Activated CD8-positive, alpha-beta memory T cell treated with anti-CD3 and anti-CD28 coated beads for 36 hours (primary cell): Measurements from ENCODE around the gene RALY. TPM values are rescaled to one million over a fixed set of nuclear protein-coding genes. Genes with fewer than 3 reads are reported as not detected.

Experiments used
- CTCF ChIA-PET: fragments of 350-600 bp; sonication (Branson Sonifier 250); formaldehyde crosslinking; loops from one replicate; lab custom pipeline; 2021; ENCODE audit warnings: antibody characterized with exemption; lab: Charles Lee
- POLR2A ChIA-PET: fragments of 350-600 bp; sonication (Branson Sonifier 250); formaldehyde crosslinking; loops from one replicate; lab custom pipeline; 2021; ENCODE audit warnings: antibody characterized with exemption; lab: Charles Lee
- total RNA-seq, 2 experiments: library from RNA; stranded (reverse); gene quantifications; one replicate each; pipeline ENCODE4 v1.2.3, GENCODE V29; 2021

The RALY gene
- total RNA-seq, 2 experiments from 2014 or later: 145 to 148 TPM

DNA sequence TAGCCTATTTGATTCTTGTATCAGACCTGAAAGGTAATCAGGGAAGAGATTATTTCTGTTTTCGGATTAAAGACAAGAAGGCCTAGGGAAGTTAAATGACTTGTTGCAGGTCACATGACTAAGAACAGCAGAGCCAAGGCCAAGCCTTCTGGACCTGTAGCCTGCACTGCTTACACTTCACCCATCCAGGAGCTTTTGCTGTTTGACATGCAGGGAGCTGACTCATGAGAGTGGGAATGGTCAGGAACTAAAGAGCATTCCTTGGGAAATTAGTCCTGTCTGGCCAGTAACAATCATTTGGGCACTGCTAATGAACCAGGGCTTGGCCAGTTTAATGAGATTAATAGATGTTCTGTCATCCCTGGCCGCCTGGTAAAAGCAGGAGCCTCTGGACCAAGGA lies 71.5 kb downstream of the RALY start:
- ChIA-PET CTCF (interaction anchor here (0.7 kb wide), 1 partner anchor 12 kb away, joined by 3 read pairs; no protein-coding TSS in a partner anchor), POLR2A (interaction anchor here (0.6 kb wide), 1 partner anchor 42 kb away, joined by 5 read pairs; no protein-coding TSS in a partner anchor)

DNA sequence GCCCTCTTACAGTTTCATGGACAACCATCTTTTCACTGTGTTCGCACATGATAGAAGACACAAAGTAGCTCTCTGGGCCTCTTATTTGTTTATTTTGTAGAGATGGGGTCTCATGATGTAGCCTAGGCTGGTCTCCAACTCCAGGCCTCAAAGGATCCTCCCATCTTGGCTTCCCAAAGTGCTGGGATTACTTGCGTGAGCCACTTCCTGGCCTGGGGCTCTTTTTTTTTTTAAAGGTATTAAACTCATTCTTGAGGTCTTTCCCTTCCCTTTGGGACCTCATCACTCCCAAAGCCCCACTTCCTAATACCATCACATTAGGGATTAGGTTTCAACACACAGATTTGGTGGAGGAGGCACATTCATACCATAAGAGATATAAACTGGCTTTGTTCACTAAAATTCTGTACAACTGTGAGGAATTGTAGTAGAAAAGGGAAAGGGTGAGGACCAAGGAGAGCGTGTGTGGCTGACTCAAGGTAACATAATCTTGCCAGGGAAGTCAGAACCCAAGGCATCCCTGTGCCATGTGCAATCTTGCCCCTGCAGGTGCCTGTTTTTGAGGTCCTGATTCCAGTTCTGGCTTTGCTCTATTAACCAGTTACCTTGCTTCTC lies 72.9 kb downstream of the RALY start:
- CTCF ChIA-PET: interaction anchor here (0.7 to 0.8 kb wide), 2 partner anchors 63 to 485 kb away, joined by 3 to 4 read pairs; no protein-coding TSS in a partner anchor
- POLR2A ChIA-PET: no interaction called here

DNA sequence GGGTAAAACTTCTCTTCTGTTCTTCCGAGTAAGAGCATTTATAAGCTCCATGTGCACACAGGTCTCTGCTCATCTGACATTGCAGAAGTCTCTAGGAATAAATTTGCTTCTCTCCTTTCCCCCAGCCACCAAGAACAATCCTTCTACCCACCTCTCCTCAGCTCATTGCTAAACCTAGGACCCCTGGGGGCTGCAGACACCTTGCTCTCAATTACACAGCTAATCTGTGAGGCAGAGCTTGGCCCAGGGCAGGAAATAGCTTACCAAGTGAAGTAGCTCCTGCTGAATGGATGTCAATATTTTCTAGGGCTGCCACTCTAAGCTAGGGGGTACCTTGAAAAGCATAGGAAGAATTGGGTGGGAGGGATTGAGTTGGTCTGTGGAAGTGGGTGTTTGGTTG lies 74.3 kb downstream of the RALY start:
- CTCF ChIA-PET: interaction anchor here (0.9 to 2.7 kb wide), 4 partner anchors 44 to 153 kb away, joined by 3 to 9 read pairs (median 6); partner anchors contain the start of gene EIF2S2
- POLR2A ChIA-PET: no interaction called here

DNA sequence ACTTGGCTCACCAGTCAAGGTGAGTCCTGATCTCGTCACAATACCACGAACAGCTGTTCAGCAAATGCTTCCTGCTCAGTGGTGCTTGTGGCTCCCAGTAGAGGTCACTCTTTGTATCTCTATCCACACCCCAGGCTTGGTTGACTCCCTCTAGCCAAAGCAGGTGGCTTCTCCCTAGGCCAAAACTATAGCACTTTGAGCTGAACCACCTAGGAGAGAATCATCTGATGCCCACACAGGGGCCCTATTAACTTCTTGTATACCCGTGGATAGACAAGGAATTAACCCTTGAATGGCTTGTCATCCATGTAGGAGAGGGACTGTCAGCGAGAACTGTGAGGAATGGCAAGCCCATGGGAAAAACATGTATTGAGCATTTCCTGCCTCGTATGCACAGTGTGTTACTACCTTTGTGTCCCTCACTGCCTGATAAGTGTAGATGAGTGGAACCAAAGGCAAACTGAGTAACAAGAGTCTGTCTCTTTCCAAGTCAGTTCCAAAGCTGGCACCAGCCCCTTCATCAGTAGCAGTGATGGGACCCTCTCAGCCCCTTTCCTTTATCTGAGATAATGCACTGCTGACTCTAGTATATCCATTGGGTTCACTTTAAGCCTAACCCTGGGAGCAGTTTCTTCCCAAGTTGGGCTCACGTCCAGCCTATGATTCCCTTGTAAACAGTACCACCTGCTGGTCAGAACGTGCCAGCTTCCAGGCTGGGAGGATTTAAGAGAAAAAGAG lies 75.8 kb downstream of the RALY start:
- ChIA-PET POLR2A (no interaction called here), CTCF (interaction anchor here (0.5 to 2.7 kb wide), 15 partner anchors 12 to 207 kb away, joined by 3 to 9 read pairs (median 3); partner anchors contain the start of genes EIF2S2 and RALY)

DNA sequence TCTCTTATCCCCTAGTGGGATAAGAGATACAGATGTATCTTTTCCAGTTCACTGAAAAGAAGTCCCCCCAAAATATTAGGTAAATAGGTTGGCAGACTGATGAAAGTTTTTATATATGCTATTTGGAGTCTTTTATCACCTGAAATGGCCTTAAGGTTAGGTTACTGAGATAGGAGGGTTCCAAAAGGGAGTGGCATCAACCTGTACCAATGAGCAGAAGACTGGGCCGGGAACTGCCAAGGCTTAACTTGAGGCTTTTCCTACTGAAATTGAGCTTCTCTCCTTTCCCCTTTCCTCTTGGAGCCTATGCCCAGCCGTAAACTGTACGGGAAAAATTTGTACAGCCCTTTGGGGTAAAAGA lies 76.3 kb downstream of the RALY start:
- CTCF ChIA-PET: interaction anchor here (1.0 to 2.7 kb wide), 9 partner anchors 19 to 207 kb away, joined by 3 to 9 read pairs (median 4); partner anchors contain the start of gene RALY

DNA sequence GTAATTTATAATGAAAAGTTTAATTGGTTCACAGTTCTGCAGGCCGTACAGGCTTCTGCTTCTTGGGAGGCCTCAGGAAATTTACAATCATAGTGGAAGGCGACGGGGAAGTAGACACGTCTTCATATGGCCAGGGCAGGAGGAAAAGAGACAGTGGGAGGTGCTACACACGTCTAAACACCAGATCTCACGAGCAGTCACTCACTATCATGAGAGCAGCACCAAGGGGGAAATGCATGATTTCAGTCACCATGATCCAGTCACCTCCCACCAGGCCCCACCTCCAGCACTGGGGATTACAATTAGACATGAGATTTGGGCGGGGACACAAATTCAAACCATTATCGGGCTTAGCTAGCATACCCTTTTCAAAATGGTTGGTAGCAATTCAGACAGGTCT lies 77.1 kb downstream of the RALY start:
- CTCF ChIA-PET: interaction anchor here (1.3 kb wide), 1 partner anchor 154 kb away, joined by 3 read pairs; no protein-coding TSS in a partner anchor
- POLR2A ChIA-PET: no interaction called here

More for the DNA sequence above, 76.3 kb downstream of the RALY start:
- POLR2A ChIA-PET: no interaction called here

DNA sequence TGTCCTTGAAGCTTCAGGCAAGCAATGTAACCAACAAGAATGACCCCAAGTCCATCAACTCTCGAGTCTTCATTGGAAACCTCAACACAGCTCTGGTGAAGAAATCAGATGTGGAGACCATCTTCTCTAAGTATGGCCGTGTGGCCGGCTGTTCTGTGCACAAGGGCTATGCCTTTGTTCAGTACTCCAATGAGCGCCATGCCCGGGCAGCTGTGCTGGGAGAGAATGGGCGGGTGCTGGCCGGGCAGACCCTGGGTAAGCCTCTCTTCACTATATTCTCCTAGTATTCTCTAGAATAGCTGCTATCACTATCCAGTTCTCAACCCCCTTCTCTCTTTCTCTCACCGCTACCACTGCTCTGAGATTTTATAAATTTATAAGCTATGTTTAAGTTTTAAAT lies 78.4 kb downstream of the RALY start:
- POLR2A ChIA-PET: no interaction called here
- CTCF ChIA-PET: interaction anchor here (1.0 kb wide), 1 partner anchor 156 kb away, joined by 3 read pairs; no protein-coding TSS in a partner anchor

DNA sequence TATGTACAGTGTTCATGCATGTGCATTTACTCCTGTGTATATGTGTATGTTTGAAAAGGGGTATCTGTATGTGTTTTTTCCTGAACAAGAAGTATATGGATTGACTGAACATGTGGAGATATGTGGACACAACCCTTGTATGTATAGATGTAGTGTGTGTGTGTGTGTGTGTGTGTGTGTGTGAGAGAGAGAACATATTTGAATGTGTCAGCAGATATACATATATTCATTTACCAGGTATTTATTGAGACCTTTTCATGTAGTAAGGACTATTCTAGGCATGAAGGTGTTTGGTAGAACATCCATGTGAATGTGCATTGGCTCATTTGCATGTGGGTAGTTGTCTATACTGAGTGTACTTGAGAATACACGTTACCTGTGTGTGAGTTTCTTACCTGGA lies 79.1 kb downstream of the RALY start:
- ChIA-PET CTCF (interaction anchor here (1.0 kb wide), 1 partner anchor 157 kb away, joined by 3 read pairs; no protein-coding TSS in a partner anchor), POLR2A (no interaction called here)

DNA sequence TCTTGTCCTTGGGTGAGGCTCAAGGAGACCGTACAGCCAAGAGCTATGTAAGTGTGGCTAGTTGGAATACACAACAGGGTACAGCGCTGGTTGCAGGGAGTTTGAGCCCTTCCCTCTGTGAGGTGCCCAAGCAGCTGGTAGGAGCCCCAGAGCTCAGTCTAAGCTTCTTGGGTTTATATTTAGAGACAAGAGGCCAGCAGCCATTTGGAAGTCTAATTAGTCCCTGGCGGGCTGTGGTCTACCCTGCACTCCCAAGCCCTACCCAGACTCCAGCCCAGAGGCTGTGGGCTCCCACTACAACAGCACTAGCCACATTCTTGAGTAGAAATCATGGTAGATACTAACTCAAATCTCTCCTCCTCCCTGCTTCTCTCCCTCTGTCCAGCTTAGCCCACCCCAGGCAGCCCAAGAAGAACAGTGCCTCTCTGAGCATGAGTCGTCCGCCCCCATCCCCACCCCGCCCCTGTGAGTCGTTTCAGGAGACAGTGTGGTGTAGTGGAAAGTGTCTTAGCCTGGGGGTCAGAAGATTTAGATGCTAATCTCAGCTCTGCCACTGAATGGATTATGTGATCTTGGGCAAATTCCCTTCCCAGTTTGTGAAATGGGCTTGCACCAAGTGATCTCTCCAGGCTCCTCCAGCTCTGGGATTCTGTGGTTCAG lies 80.5 kb downstream of the RALY start:
- POLR2A ChIA-PET: no interaction called here
- CTCF ChIA-PET: no interaction called here

DNA sequence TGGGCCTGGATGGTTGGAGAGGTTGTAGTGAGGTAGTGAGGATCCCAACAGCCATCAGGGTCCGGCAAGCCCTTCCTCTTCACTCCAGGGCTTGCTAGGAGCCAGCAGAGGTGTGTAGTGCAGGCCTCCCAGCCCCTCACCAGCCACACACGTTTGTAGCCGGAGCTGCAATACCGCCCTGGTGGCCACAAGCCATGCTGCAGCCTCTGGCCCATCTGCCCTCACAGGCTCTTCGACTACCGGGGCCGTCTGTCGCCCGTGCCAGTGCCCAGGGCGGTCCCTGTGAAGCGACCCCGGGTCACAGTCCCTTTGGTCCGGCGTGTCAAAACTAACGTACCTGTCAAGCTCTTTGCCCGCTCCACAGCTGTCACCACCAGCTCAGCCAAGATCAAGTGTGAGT lies 81.9 kb downstream of the RALY start:
- CTCF ChIA-PET: no interaction called here
- POLR2A ChIA-PET: no interaction called here

DNA sequence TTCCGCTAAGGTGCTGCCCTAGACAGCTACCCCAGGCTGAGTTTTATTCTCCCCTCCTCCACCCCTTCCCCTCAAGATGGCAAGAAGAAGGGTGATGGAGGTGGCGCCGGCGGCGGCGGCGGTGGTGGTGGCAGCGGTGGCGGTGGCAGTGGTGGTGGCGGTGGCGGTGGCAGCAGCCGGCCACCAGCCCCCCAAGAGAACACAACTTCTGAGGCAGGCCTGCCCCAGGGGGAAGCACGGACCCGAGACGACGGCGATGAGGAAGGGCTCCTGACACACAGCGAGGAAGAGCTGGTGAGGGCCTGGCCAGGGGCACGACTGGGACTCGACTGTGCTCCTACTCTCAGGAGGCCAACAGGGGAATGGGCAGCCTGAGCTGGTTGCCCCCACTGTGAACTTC lies 83.2 kb downstream of the RALY start:
- ChIA-PET CTCF (no interaction called here), POLR2A (interaction anchor here (1.5 kb wide), 1 partner anchor 35 kb away, joined by 7 read pairs; the partner anchor contains the start of gene EIF2S2)

DNA sequence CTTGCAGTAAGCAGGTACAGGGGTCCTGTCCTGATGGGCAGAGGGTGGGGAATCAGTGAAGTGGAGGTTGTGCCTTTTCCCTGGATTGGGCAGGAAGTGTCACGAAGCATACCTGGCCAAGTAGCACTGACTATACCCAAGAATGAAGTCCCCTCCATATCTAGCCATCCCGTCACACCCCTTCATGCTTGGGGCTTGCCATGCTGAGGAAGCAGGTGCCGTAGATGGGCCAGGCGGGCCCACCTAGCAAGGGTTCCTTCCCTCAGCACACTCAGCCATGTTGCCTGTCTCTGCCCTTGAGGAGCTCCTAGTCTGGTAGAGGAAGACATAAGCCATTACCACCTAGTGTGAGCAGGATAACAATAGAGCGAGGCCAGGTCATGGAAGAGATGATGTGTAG lies 84.8 kb downstream of the RALY start:
- CTCF ChIA-PET: no interaction called here
- POLR2A ChIA-PET: interaction anchor here (1.5 kb wide), 1 partner anchor 34 kb away, joined by 7 read pairs; the partner anchor contains the start of gene EIF2S2

DNA sequence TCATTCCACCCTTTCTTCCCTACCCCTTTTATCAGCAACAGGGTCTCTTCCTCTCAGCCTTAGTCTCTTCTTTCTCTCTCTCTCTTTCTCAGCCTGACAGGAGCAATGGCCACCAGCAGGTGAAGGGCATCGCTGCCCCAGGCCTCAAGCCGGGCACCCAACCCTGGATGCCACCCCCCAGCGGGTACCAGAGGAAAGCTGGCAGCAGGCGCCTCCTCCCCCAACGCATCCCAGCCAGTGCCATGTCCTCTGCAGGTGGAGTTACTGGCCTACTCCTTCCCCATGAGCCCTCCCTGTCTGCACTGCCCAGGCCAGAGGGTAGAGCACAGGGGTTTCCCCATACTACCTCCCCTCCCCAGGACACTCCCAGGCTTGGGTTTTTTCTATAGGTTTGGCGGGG lies 86.1 kb downstream of the RALY start:
- ChIA-PET POLR2A (no interaction called here), CTCF (no interaction called here)

DNA sequence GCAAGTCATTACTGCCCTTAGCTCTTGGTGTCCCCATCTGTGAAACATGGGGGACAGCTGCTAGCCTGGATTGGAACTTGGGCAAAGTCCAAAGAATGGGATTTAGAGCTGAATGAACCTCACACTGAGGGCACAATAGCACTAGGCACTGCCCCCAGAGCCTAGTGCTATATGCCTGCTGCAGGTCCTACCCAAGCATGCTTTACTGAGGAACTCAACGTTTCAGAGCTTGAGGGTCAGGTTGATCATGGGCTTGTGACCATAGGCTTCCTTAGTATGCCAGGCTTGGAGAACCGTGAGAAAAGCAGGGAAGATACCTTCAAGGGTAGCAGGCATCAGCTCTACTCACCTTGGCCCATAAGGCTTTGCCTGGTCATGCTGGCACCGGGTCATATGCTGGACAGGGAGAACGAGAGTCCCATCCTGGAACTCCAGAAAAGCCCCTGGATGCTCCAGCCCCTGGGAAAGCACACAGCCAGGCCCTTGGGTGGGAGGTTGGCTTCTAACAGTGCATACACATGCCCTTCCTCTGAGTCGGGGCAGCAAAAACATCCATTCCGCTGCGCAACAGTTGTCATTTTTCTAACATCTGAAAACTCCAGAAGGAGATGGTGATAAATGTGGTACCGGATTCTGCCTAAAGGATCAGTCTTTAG lies 88.6 kb downstream of the RALY start:
- POLR2A ChIA-PET: no interaction called here
- CTCF ChIA-PET: interaction anchor here (0.7 to 1.1 kb wide), 2 partner anchors 13 to 221 kb away, joined by 3 read pairs; no protein-coding TSS in a partner anchor

DNA sequence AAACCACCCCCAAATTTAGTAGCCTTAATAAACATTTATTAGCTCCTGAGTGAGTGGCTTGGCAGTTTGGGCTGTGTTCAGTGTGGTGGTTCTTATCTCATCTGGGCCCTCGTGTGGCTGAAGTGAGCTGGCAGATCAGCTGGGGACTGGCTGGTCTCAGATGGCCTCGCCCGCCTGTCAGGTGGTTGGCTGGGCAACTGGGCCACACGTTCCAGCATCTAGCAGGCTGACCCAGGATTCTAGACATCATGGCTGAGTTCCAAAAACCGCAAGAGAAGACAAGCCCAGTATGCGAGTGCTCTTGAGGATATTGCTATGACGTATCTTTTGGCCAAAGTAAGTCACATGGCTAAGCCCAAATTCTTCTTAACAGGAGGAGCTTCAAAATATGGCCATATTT lies 89.4 kb downstream of the RALY start:
- CTCF ChIA-PET: interaction anchor here (1.1 kb wide), 1 partner anchor 221 kb away, joined by 3 read pairs; no protein-coding TSS in a partner anchor

DNA sequence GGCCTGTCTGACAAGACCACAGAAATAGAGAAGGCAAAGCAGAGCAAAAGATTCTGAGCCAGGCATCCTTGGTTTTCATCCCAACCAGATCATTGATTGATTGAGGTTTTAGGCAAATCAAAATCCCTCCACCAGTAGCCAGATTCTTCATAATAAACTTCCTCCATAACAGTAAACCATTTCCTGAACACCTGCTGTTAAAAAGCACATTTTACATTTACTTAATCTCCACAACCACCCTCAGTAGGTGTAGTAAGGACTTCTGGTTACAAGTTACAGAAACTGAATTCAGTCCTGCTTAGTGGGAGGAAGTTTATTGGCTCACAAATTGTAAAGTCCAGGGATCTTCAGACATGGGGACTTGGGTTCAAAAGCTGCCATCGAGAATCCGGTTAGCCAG lies 90.1 kb downstream of the RALY start:
- ChIA-PET POLR2A (interaction anchor here (0.5 kb wide), 1 partner anchor 137 kb away, joined by 3 read pairs; no protein-coding TSS in a partner anchor), CTCF (no interaction called here)

More for the DNA sequence above, 89.4 kb downstream of the RALY start:
- POLR2A ChIA-PET: interaction anchor here (0.5 kb wide), 1 partner anchor 137 kb away, joined by 3 read pairs; no protein-coding TSS in a partner anchor

DNA sequence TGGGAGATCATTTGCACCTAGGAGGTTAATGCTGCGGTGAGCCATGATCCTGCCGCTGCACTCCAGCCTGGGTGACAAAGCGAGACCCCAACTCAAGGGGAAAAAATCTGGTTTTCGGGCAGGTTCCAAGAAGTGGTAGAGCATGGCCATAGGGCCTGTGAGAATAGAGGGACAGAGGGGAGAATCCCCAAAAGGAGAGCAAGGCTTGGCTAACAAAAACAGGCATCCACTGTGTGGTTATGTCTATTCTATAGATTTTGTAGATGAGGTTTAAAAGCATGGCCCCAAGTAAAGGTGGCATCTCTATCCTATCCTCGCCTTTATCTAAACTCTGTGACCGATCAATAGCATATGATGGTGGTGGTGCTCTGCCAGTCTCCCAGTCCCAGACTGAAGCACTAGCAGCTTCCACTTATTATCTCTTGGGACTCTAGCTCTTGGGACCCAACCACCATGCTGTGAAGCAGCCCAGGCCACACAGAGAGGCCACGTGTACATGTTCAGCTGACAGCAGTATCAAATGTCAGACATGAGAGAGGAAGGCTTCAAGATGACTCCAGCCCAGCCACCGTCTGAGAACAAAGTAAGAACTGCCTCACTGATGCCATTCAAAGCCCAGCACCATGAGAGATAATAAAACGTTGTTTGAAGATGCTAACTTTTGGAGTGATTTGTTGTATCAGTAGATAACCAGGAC lies 90.7 kb downstream of the RALY start:
- CTCF ChIA-PET: no interaction called here

DNA sequence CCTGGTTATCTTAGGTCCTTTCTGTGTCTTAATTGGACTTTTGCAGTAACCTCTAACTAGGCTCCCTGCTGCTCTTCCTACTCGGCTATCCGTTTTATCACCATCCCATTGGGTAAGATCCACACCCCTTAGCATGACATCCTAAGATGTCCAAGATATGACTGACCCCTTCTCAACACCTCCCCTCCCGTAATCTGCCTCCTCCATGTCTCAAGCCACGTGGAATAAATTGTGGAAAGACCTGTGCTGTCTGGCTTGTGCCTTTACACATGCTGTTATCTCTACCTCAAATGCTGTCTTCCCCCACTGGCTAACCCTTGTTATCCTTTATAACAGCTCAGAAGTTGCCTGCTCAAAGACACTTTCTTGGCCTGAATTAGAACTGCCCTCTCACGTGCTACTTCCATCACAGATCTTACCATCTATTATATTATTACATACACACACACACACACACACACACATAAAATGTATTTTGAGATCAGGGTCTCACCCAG lies 91.9 kb downstream of the RALY start:
- POLR2A ChIA-PET: no interaction called here
- CTCF ChIA-PET: no interaction called here

More for the DNA sequence above, 90.7 kb downstream of the RALY start:
- POLR2A ChIA-PET: no interaction called here
